ENCODE data around the gene SEC61A2.
"Not testable (repeated sequence)": the region's sequence is repeated elsewhere in the genome, so short reads cannot be mapped to it uniquely, and the experiment has no call there.

The SEC61A2 gene

GRCh38 chr10:12162927-12163326 lies 33.5 kb downstream of the SEC61A2 start:
- no peak for DNase-seq

DNA sequence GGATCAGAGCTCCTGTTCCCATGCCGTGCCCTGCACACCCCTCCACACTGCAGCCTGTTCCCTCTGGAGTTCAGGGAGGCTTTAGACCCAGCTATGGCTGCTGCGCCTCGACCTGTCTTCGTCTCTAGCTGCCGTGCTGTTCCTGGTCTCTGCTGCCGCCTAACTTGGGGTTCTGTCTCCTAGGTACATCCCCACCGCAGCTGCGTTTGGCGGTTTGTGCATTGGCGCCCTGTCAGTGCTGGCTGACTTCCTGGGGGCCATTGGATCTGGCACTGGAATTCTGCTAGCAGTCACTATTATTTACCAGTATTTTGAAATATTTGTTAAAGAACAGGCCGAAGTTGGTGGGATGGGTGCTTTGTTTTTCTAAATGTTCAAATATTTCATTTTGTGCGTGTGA lies 34.6 kb downstream of the SEC61A2 start:
- no peak for DNase-seq

GRCh38 chr10:12165036-12165435 lies 35.6 kb downstream of the SEC61A2 start:
- no peak for DNase-seq

- no peak for DNase-seq
Observed at GRCh38 chr10:12165999-12166775, 36.7 kb downstream of the SEC61A2 start.

- DNase-seq: not testable (repeated sequence)
Observed at GRCh38 chr10:12171512-12171911, 42.0 kb downstream of the SEC61A2 start.

GRCh38 chr10:12177642-12178041 lies 48.2 kb downstream of the SEC61A2 start:
- no peak for DNase-seq

DNA sequence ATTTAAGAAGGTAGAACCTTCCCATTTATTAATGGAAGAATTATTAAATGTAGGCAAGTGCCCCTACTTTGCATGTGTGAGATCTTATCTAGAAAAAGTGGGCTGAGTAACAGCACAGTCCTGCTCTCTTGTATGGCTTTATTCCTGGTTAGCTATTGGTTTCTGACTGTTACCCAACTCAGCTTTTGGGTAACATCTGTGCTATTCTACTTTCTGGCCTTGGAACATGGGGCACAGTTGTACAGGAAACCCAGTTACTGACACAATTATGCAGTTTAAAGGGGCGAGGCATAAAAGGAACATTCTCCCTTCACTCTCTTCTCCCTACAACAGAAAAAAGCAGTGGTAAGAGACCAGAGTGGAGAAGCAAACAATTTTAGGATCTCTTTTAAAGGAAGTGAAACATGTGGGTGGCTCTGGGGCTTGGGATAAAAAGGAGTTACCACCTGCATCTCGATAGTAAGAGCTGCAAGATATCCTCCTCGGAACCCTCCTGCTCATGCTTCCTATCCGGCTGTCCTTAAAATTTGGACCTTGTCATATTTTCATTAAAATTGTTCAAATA lies 50.2 kb downstream of the SEC61A2 start:
- no peak for DNase-seq

DNA sequence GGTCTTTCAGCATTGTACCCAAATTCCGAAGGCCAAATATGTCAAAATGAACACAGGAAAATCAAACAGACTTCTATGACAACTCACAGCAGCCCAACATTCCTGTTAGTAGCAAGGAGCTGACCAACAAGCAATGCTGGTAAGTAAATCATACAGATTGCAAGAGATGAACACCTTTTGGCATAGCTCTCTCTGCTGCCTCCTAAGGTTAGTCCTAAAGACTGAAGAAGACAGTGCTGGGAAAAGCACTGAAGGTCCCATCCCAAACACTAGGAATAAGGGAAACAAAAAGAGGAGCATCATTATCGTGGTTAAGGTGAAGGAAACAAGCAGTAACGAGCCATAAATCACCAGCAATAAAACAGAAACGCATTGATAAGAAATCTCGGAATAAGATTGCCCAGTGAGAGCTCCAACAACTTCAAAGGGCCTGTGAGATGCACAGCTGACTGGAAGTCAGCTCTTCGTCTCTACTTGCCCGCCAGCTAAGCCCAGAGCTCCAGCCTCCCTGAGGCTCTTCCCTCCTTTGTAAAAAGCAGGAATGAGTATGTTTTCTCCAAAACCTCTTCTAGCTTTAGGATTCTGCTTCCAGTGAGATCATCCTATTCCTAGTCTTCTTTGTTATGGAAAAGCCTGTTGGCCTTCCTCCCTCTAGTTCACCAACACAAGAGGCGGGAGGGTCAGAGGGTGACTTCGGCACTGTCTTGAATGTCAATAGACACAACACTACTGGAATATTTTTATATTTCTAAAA lies 50.9 kb downstream of the SEC61A2 start:
- DNase-seq: no peak

DNA sequence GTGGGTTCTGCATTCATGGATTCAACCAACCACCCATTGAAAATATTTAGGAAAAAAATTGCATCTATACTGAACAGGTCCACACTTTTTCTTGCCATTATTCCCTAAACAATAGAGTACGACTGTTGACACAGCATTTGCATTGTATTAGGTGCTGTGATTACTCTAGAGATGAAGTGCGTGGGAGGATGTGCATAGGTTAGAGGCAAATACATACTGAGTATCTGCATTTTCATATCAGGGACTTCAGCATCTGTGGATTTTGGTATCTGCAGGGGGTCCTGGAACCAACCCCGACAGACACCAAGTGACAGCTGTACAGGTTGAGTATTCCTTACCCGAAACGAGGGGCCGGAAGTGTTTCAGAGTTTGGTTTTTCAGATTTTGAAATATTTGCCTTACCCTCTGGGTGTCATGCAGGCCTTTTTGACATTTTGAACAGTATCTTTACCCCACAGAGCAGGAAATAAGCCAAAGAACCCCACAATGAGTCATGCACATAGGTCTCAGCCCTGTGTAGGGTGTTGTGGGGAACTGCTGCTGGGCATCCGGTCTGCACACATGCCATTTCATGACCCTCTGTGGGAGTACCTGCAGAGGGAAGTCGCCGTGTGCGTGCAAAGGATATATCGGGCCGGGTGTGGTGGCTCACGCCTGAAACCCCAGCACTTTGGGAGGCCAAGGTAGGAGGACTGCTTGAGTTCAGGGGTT lies 51.7 kb downstream of the SEC61A2 start:
- no peak for DNase-seq

DNA sequence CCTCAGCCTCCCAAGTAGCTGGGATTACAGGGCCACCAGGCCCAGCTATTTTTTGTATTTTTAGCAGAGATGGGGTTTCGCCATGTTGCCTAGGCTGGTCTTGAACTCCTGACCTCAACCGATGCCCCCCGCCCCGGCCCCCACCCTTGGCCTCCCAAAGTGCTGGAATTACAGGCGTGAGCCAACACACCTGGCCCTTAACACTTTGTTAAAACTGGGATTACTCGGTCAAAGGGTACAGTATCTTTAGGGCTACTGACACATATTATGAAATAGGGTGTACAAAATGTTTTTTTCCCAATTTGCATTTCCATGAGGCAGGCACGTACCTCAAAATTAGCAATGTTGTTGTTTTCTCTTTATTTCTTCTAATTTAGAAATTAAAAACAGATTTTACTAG lies 54.7 kb downstream of the SEC61A2 start:
- no peak for DNase-seq

DNA sequence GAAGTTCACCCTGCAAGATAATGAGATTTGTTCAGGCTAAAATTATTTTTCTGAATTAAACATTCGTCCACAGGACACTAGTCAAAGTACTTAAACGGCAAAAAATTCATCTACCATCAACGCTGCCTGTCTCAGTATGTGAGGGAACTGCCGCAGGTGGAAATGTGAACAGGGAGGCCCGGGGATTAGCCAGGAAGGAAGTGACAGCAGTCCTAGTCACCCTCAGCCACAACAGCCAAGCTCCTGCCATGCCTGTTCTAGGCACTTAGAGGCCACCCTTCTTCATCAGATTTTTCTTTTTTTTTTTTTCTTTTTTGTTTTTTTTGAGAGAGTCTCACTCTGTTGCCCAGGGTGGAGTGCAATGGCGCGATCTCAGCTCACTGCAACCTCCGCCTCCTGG lies 56.8 kb downstream of the SEC61A2 start:
- no peak for DNase-seq

GRCh38 chr10:12187321-12187905 lies 57.9 kb downstream of the SEC61A2 start:
- no peak for DNase-seq

GRCh38 chr10:12188656-12189055 lies 59.2 kb downstream of the SEC61A2 start:
- no peak for DNase-seq

GRCh38 chr10:12189426-12189825 lies 59.9 kb downstream of the SEC61A2 start:
- DNase-seq: no peak

- no peak for DNase-seq
Observed at GRCh38 chr10:12191715-12192114, 62.2 kb downstream of the SEC61A2 start.

DNA sequence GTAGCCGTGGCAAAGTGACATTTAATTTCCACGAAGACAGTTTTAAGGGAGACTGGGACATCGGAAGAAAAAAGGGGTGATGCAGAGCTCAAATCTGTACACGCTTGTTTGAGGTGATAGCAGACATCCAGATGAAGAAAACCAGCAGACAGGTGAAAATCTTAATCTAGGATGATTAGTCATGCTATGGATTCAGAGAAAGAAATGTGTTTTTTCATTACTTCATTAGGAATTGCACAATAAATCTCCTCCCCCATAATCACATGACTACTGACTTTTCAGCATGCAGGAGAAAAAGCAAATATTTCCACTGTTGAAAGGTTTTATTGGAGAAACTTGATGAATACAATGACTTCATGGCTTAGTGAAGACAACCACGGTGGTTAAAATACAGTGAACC lies 63.7 kb downstream of the SEC61A2 start:
- DNase-seq: no peak

DNA sequence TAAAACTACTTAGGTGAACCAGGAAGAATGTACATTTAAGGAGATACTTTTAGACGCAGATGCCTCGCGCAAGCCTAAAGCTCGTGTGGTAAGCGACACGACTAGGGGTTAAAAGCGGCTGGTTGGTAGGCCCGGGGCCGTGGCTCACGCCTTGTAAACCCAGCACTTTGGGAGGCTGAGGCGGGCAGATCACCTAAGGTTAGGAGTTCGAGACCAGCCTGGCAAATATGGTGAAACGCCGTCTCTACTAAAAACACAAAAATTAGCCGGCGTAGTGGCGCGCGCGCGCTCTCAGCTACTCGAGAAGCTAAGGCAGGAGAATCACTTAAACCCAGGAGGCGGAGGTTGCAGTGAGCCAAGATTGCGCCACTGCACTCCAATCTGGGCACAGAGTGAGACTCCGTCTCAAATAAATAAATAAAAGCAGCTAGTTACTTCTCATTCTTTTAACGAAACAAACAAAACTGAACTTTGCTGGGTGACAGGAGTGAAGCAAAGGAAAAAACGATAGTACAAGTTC lies 65.3 kb downstream of the SEC61A2 start:
- DNase-seq: no peak

DNA sequence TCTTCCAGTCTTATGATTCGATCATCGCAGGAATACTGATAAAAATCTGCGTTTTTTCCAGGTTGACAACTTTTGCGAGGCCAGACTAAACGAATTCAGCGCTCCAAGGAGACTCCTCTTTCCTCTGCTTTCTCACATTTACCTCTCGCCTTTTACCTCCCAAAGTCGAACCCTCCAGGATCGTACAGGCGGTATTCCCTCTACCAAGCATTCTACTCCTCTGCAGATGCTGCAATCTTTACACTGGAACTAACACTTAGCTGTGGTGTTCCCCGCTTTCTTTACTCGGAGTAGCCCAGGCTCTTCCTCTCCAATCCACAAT lies 65.8 kb downstream of the SEC61A2 start:
- DNase-seq: no peak

- peak; percentile 72 for DNase-seq
Observed at GRCh38 chr10:12195603-12196506, 66.4 kb downstream of the SEC61A2 start, which contains the start of the genes CDC123 and NUDT5. Gene CDC123 (plus strand): TSS chr10:12196188. CDS start chr10:12196246, 58 bp downstream. Gene NUDT5 (minus strand): TSS chr10:12195891. CDS start chr10:12186291, 9,600 bp downstream.

GRCh38 chr10:12196531-12197211 lies 67.2 kb downstream of the SEC61A2 start:
- DNase-seq: no peak

- no peak for DNase-seq
Observed at GRCh38 chr10:12198156-12198555, 68.7 kb downstream of the SEC61A2 start.
